ENCODE data around the gene ADGB. TPM values are rescaled to one million over a fixed set of nuclear protein-coding genes. Genes with fewer than 3 reads are reported as not detected.

The ADGB gene
- total RNA-seq, 1 donor from 2014 or later = 6.2 TPM

GRCh38 chr6:146590492-146590891, 8.3 kb upstream of the ADGB start:
- no peaks in the 10 kb centered on the region for H3K9me3 ChIP-seq
- no peaks in the 10 kb centered on the region for H3K36me3 ChIP-seq
- no peaks in the 10 kb centered on the region for H3K27me3 ChIP-seq (ENCODE audit: low read depth)
- ATAC-seq (no peak), DNase-seq (no peak)
- intact Hi-C loops (cut with DNase I) = no loop called here
- H3K27ac ChIP-seq = no peak overlapping the region
- no peak for TF ChIP-seq CTCF (IDR thresholded peaks at IDR 0.05)
- H3K4me3 ChIP-seq = no peak overlapping the region
- H3K4me1 ChIP-seq = no peaks in the 10 kb centered on the region

- DNase-seq = no peak
- no peaks in the 10 kb centered on the region for H3K9me3 ChIP-seq
- no peaks in the 10 kb centered on the region for H3K36me3 ChIP-seq
- no peaks in the 10 kb centered on the region for H3K4me1 ChIP-seq
- no peak for ATAC-seq
- H3K27ac ChIP-seq = no peak overlapping the region
- no peak overlapping the region for H3K4me3 ChIP-seq
- TF ChIP-seq CTCF (IDR thresholded peaks at IDR 0.05) = no peak
- no peaks in the 10 kb centered on the region for H3K27me3 ChIP-seq (ENCODE audit: low read depth)
- intact Hi-C loops (cut with DNase I) = no loop called here
These were observed 6.3 kb upstream of the ADGB start for GRCh38 chr6:146592451-146592850.

- no peak overlapping the region for H3K4me3 ChIP-seq
- no peaks in the 10 kb centered on the region for H3K27me3 ChIP-seq (ENCODE audit: low read depth)
- peaks cover 7% of the 10 kb centered on the region for H3K4me1 ChIP-seq
- H3K27ac ChIP-seq = no peak overlapping the region
- TF ChIP-seq CTCF (IDR thresholded peaks at IDR 0.05) = no peak
- peak; percentile 40 to 47 for ATAC-seq
- DNase-seq = no peak
- H3K9me3 ChIP-seq = no peaks in the 10 kb centered on the region
- intact Hi-C loops (cut with DNase I) = no loop called here
- H3K36me3 ChIP-seq = no peaks in the 10 kb centered on the region
These were observed 4.8 kb upstream of the ADGB start for GRCh38 chr6:146593986-146594385.

- DNase-seq (no peak), ATAC-seq (peak; percentile 53 to 54)
- H3K4me3 ChIP-seq = no peak overlapping the region
- no peaks in the 10 kb centered on the region for H3K27me3 ChIP-seq (ENCODE audit: low read depth)
- no peak for TF ChIP-seq CTCF (IDR thresholded peaks at IDR 0.05)
- no peaks in the 10 kb centered on the region for H3K36me3 ChIP-seq
- peaks cover 9% of the 10 kb centered on the region for H3K4me1 ChIP-seq
- intact Hi-C loops (cut with DNase I) = no loop called here
- H3K27ac ChIP-seq = no peak overlapping the region
- H3K9me3 ChIP-seq = no peaks in the 10 kb centered on the region
These were observed 4.3 kb upstream of the ADGB start for GRCh38 chr6:146594495-146594894.

GRCh38 chr6:146595972-146596731, 2.6 kb upstream of the ADGB start:
- Histone ChIP-seq H3K27me3 (ENCODE audit: low read depth) (no peaks in the 10 kb centered on the region), H3K27ac (no peak overlapping the region), H3K36me3 (no peaks in the 10 kb centered on the region), H3K9me3 (no peaks in the 10 kb centered on the region), H3K4me3 (no peak overlapping the region), H3K4me1 (peaks cover 9% of the 10 kb centered on the region)
- TF ChIP-seq CTCF (IDR thresholded peaks at IDR 0.05) = no peak
- DNase-seq = no peak
- intact Hi-C loops (cut with DNase I) = no loop called here
- peak; percentile 66 to 79 for ATAC-seq

All from lower lobe of right lung (tissue), 2 donors.